GM10248 (cell line): ENCODE results near the gene FAM83F.

Experiments
- CTCF ChIA-PET: fragments of 300-600 bp; sonication (Branson Sonifier 250); formaldehyde crosslinking; extraction: SDS; loops from one replicate; lab custom pipeline; 2021; ENCODE audit warnings: antibody characterized with exemption; lab: Yijun Ruan, JAX
- POLR2A ChIA-PET: fragments of 350-650 bp; sonication (Branson Sonifier 250); formaldehyde crosslinking; extraction: SDS; loops from one replicate; lab custom pipeline; 2020; ENCODE audit warnings: antibody characterized with exemption; lab: Yijun Ruan, JAX
- DNase-seq: peaks from one replicate; pipeline ENCODE4 v3.0.0; 2012; ENCODE audit errors: extremely low spot score
- TF ChIP-seq, protein P1 (sequence below): IDR thresholded peaks from 2 replicates; pipeline ENCODE4 v1.5.1; 2012; ENCODE audit warnings: mild to moderate bottlenecking, low read depth; ENCODE audit errors: extremely low read depth, missing control alignments, control extremely low read depth

FAM83F gene

GRCh38 chr22:40037320-40037719, 42.6 kb downstream of the FAM83F start:
- TF ChIP-seq, protein P1, sequence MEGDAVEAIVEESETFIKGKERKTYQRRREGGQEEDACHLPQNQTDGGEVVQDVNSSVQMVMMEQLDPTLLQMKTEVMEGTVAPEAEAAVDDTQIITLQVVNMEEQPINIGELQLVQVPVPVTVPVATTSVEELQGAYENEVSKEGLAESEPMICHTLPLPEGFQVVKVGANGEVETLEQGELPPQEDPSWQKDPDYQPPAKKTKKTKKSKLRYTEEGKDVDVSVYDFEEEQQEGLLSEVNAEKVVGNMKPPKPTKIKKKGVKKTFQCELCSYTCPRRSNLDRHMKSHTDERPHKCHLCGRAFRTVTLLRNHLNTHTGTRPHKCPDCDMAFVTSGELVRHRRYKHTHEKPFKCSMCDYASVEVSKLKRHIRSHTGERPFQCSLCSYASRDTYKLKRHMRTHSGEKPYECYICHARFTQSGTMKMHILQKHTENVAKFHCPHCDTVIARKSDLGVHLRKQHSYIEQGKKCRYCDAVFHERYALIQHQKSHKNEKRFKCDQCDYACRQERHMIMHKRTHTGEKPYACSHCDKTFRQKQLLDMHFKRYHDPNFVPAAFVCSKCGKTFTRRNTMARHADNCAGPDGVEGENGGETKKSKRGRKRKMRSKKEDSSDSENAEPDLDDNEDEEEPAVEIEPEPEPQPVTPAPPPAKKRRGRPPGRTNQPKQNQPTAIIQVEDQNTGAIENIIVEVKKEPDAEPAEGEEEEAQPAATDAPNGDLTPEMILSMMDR = no peak
- POLR2A ChIA-PET = no interaction called here
- CTCF ChIA-PET = interaction anchor here (0.6 to 21.4 kb wide), 18 partner anchors 10 to 867 kb away, joined by 3 to 419 read pairs (median 4); partner anchors contain the start of gene RPS19BP1
- DNase-seq = no peak

- POLR2A ChIA-PET = interaction anchor here (0.5 kb wide), 1 partner anchor 88 kb away, joined by 3 read pairs; no protein-coding TSS in a partner anchor
These were observed 44.8 kb downstream of the FAM83F start for GRCh38 chr22:40039482-40040115.

DNA sequence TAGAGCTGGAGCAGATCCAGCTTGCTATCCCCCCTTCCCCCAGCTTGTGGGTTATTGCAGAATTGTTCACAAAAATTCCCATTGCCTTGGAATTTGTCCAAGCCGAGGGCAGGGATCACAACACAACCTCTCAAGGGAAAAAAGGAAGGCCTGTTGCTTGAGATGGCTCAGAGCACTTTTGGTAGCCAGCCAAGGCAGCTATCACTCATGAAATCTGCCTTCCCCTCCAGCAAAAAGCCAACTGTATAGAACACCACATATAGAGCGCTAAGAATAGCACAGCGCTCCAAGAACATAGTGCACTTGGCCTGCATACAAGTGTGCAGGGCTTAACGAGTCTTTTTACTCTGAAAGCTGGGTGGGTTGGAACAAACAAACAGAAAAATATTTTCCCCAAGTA, 46.2 kb downstream of the FAM83F start:
- POLR2A ChIA-PET = no interaction called here
- TF ChIP-seq, protein P1 = no peak
- DNase-seq = no peak
- CTCF ChIA-PET = interaction anchor here (1.4 to 21.4 kb wide), 4 partner anchors 15 to 512 kb away, joined by 3 to 419 read pairs (median 56); partner anchors contain the start of gene RPS19BP1

More at GRCh38 chr22:40039482-40040115, 44.8 kb downstream of the FAM83F start:
- no peak for DNase-seq
- TF ChIP-seq, protein P1 = no peak
- CTCF ChIA-PET = interaction anchor here (0.9 to 21.4 kb wide), 8 partner anchors 16 to 546 kb away, joined by 3 to 419 read pairs (median 4); partner anchors contain the start of genes ATF4 and RPS19BP1

DNA sequence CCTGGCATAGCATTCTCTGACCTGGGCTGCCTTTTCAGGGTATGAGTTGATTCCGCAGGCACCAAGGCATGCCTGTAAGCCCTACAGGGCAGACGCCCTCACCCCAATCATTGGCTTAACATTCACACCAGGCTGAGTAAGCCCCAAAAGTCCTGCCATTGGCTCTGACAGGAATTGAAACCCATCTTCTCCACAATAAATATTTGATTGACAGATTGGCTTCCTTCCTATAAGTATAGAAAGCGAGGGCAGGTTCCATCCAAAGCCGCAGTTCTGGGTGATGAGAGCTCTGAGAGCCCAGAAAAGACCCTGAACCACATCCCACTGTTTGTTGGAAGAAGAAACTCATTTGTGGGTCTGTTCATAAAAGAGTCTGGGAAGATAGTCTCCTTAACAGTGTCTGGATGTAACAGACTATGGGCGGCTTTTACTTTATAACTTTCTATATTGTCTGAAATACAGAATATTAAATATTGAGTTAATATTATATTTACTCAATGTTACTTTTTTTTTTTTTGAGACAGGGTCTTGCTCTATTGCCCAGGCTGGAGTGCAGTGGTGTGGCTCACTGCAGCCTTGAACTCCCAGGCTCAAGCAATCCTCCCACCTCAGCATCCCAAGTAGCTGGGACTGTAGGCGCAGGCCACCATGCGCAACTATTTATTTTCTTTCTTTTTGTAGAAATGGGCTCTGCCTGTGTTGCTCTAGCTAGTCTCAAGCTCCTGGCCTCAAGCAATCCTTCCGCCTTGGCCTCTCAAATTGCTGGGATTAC, 46.8 kb downstream of the FAM83F start:
- TF ChIP-seq, protein P1 = no peak
- POLR2A ChIA-PET = no interaction called here
- CTCF ChIA-PET = interaction anchor here (0.7 to 21.4 kb wide), 5 partner anchors 14 to 512 kb away, joined by 3 to 419 read pairs (median 13); partner anchors contain the start of gene RPS19BP1
- DNase-seq = no peak

DNA sequence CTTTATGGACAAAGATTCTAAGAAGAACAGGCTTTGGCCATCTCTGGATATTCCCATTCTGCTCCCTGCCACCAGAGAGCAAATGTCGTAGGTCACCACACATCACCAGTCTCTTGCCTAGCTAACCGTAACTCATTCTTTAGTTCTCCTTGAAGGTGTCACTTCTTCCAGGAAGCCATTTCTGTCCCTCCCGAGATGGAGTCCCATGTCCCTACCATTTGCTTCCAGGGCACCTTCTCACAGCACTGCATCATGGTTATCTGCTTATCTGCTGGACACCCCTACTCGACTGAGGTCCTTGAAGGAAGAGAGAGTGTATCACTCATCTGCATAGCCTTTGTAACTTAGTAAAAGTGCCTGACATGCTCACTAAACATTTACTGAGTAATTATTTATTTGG, 47.6 kb downstream of the FAM83F start:
- ChIA-PET CTCF (interaction anchor here (0.7 to 2.7 kb wide), 2 partner anchors 18 to 507 kb away, joined by 3 to 14 read pairs; no protein-coding TSS in a partner anchor), POLR2A (no interaction called here)
- DNase-seq = no peak
- TF ChIP-seq, protein P1 = no peak

GRCh38 chr22:40043081-40043480, 48.3 kb downstream of the FAM83F start:
- no peak for DNase-seq
- TF ChIP-seq, protein P1 = no peak
- POLR2A ChIA-PET = interaction anchor here (1.7 kb wide), 1 partner anchor 18 kb away, joined by 6 read pairs; no protein-coding TSS in a partner anchor
- CTCF ChIA-PET = interaction anchor here (0.7 to 2.7 kb wide), 7 partner anchors 11 to 514 kb away, joined by 4 to 19 read pairs (median 7); no protein-coding TSS in a partner anchor
